ENCODE results near the gene VDR. TPM values are rescaled to one million over a fixed set of nuclear protein-coding genes. Genes with fewer than 3 reads are reported as not detected.

Gene VDR
- total RNA-seq, 1 donor from 2014 or later, result 6.7 TPM

GRCh38 chr12:47819896-47820630 lies 84.7 kb downstream of the VDR start, which contains the start of gene HDAC7:
HDAC7 (minus strand) TSS chr12:47819903; CDS start chr12:47819785, 118 bp downstream.
- no peak for TF ChIP-seq CTCF (conservative IDR thresholded peaks at IDR 0.05; ENCODE audit: low read depth, low read length)
- DNase-seq (ENCODE audit: low read depth), result no peak
- H3K4me3 ChIP-seq (ENCODE audit: low read depth, low read length), result peak within 1 kb of the TSS; percentile 83

- peak overlapping the region; percentile 83 for H3K4me3 ChIP-seq (ENCODE audit: low read depth, low read length)
- no peak for DNase-seq (ENCODE audit: low read depth)
- TF ChIP-seq CTCF (conservative IDR thresholded peaks at IDR 0.05; ENCODE audit: low read depth, low read length), result peak; percentile 29
These were observed 85.5 kb downstream of the VDR start for GRCh38 chr12:47819138-47819895.

GRCh38 chr12:47818467-47819137 lies 86.2 kb downstream of the VDR start:
- TF ChIP-seq CTCF (conservative IDR thresholded peaks at IDR 0.05; ENCODE audit: low read depth, low read length), result no peak
- DNase-seq (ENCODE audit: low read depth), result no peak

GRCh38 chr12:47818007-47818376 lies 86.8 kb downstream of the VDR start:
- no peak for DNase-seq (ENCODE audit: low read depth)
- peak overlapping the region; percentile 83 for H3K4me3 ChIP-seq (ENCODE audit: low read depth, low read length)
- TF ChIP-seq CTCF (conservative IDR thresholded peaks at IDR 0.05; ENCODE audit: low read depth, low read length), result peak; percentile 26

More at GRCh38 chr12:47818467-47819137, 86.2 kb downstream of the VDR start:
- peak overlapping the region; percentile 83 for H3K4me3 ChIP-seq (ENCODE audit: low read depth, low read length)

GRCh38 chr12:47817272-47818006 lies 87.4 kb downstream of the VDR start:
- no peak for DNase-seq (ENCODE audit: low read depth)
- peak; percentile 43 for TF ChIP-seq CTCF (conservative IDR thresholded peaks at IDR 0.05; ENCODE audit: low read depth, low read length)
- H3K4me3 ChIP-seq (ENCODE audit: low read depth, low read length), result peak overlapping the region; percentile 83
